Mesothelial cell of epicardium (in vitro differentiated cells): ENCODE results near the gene OR10X1. TPM values are rescaled to one million over a fixed set of nuclear protein-coding genes. Genes with fewer than 3 reads are reported as not detected.

Source experiments
- DNase-seq, 2 experiments: peaks; one replicate each; pipeline ENCODE4 v3.0.0; 2021; ENCODE audit warnings: low spot score in 2 of 2; ENCODE audit not compliant: unreplicated experiment in 2 of 2
- H3K27ac Mint-ChIP-seq: 2 replicates; pipeline ENCODE4 v1.8.0; 2021; ENCODE audit warnings: mixed read lengths
- H3K27me3 Mint-ChIP-seq: 2 replicates; pipeline ENCODE4 v1.8.0; 2021; ENCODE audit warnings: low read depth, mixed read lengths
- H3K36me3 Mint-ChIP-seq: 2 replicates; pipeline ENCODE4 v1.8.0; 2021; ENCODE audit warnings: mixed read lengths
- H3K4me1 Mint-ChIP-seq: 2 replicates; pipeline ENCODE4 v1.8.0; 2021; ENCODE audit warnings: mixed read lengths
- H3K4me3 Mint-ChIP-seq: 2 replicates; pipeline ENCODE4 v1.8.0; 2021; ENCODE audit warnings: mild to moderate bottlenecking, moderate library complexity, mixed read lengths
- H3K9me3 Mint-ChIP-seq: 2 replicates; pipeline ENCODE4 v1.8.0; 2021; ENCODE audit warnings: mixed read lengths
- CTCF ChIP-seq: fragments of 200-600 bp; sonication (generic); IDR thresholded peaks from one replicate; pipeline ENCODE4 v1.5.0; 2021; ENCODE audit warnings: antibody characterized with exemption; ENCODE audit not compliant: unreplicated experiment
- total RNA-seq: library from RNA; stranded (reverse); gene quantifications from 3 replicates; pipeline ENCODE4 v1.2.1, GENCODE V29; 2021

Gene OR10X1
- total RNA-seq, 1 donor from 2014 or later: not detected

- TF ChIP-seq CTCF: no peak
- no peaks in the 10 kb centered on the region for H3K9me3 Mint-ChIP-seq
- DNase-seq: no peak
- peaks cover 27% of the 10 kb centered on the region for H3K4me1 Mint-ChIP-seq
- H3K36me3 Mint-ChIP-seq: no peaks in the 10 kb centered on the region
- H3K27ac Mint-ChIP-seq: peak overlapping the region; percentile 48
- peaks cover 2% of the 10 kb centered on the region for H3K27me3 Mint-ChIP-seq
- H3K4me3 Mint-ChIP-seq: no peak overlapping the region
These were observed 42.1 kb downstream of the OR10X1 start for GRCh38 chr1:158537609-158538008.

GRCh38 chr1:158534496-158534895 is 45.2 kb downstream of the OR10X1 start:
- Mint-ChIP-seq H3K4me3 (no peak overlapping the region), H3K27me3 (peaks cover 2% of the 10 kb centered on the region), H3K36me3 (no peaks in the 10 kb centered on the region), H3K4me1 (peaks cover 28% of the 10 kb centered on the region), H3K27ac (peak overlapping the region; percentile 85), H3K9me3 (peaks cover 3% of the 10 kb centered on the region)
- no peak for TF ChIP-seq CTCF
- DNase-seq: peak; percentile 24 to 49

Other genes starting within 250 kb of the OR10X1 start
- not detected in 3 replicates for gene CD1B, start 248.4 kb downstream of the OR10X1 start, total RNA-seq
- gene CD1E, start 226.0 kb downstream of the OR10X1 start, total RNA-seq: not detected in 3 replicates
- not detected in 3 replicates for gene OR10T2, start 180.4 kb downstream of the OR10X1 start, total RNA-seq
- not detected in 3 replicates for gene OR10K2, start 153.7 kb downstream of the OR10X1 start, total RNA-seq
- gene OR10K1, start 118.1 kb downstream of the OR10X1 start, total RNA-seq: not detected in 3 replicates
- gene OR10R2, start 107.7 kb downstream of the OR10X1 start, total RNA-seq: not detected in 3 replicates
- gene OR6Y1, start 25.5 kb downstream of the OR10X1 start, total RNA-seq: not detected in 3 replicates
- gene OR6P1, start 9.3 kb downstream of the OR10X1 start, total RNA-seq: not detected in 3 replicates
- gene OR10Z1, start 25.4 kb upstream of the OR10X1 start, total RNA-seq: not detected in 3 replicates
- gene SPTA1, start 106.8 kb upstream of the OR10X1 start, total RNA-seq: 0.88 to 1.4 TPM (median 1.1 TPM) in 3 replicates
- gene OR6K2, start 120.8 kb upstream of the OR10X1 start, total RNA-seq: not detected in 3 replicates
- not detected in 3 replicates for gene OR6K3, start 140.8 kb upstream of the OR10X1 start, total RNA-seq
- not detected in 3 replicates for gene OR6K6, start 174.8 kb upstream of the OR10X1 start, total RNA-seq
- gene OR6N1, start 192.3 kb upstream of the OR10X1 start, total RNA-seq: not detected in 3 replicates
- not detected in 3 replicates for gene OR6N2, start 201.3 kb upstream of the OR10X1 start, total RNA-seq